GM21737 (cell line): ENCODE measurements around the gene NEDD4L.
"Not testable (repeated sequence)": the region's sequence is repeated elsewhere in the genome, so short reads cannot be mapped to it uniquely, and the experiment has no call there.

Experiments
- ATAC-seq: cut with Tn5 transposase; IDR thresholded peaks from one replicate; pipeline ENCODE4 v1.9.1; 2021; ENCODE audit warnings: mild to moderate bottlenecking, moderate library complexity; ENCODE audit not compliant: unreplicated experiment

NEDD4L gene

DNA sequence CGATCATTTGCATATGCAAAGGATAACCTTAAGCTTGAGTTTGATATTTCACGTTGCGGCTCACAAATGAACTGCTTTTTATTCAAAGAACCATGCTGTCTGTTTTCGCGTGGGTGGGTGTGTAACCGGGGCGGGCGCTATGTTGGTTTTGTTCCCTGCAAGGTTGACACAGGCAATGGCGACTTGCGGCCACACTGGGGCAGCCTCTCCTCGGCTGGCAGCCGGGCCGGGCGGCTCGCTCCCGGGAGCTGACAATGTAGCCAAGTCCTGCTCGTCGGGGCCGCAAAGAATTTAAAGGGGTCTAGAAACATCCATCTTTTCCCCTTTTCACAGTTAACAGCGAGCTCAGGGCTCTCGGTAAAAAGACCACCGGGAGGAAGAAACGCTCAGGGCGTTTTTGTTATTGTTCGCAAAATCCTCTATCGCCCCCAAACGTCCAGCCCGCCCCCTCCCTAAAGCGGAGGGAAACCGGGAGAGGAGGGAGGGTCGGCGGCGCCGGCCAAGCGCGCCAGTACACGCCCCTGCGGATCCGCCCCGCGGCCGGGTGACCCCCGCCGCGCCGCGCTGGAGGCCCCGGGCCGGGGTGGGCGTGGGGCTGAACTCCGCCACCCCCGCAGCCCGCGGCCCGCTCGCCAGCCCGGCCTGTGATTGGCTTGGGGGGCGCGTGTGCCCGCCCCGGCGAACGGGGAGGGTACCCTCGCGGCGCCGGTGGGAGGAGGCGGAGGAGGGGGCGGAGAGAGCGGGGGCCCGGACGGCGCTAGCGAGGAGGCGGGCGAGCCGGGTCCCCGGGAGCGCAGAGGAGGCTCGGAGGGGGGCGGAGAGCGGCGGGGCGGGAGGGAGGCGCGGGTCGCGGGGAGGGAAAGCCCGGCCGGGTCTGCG lies at the start of gene NEDD4L:
Gene NEDD4L (plus strand): TSS at position 736 of the 879 bp plus-strand sequence. CDS start 435 bp downstream, outside the sequence.
- ATAC-seq = peak; percentile 71

DNA sequence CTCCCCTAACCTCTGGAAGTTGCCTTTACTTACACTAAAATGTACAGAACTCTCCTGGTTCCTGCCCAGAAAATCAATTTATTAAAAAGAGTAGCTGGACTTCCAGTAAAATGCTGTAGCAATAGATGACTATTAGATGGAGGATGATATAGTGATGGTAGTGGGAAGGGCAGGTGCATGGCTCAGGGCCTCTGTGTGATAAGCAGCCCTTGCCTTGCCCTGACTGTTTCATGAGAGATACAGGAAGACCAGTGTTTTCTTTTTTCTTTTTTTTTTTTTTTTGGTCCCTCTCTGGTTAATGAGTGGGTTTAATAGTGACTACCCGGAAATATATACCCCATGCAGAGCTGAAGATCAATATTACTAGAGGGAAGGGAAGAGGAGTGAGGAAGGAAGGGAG lies 48.7 kb upstream of the NEDD4L start:
- no peak for ATAC-seq

DNA sequence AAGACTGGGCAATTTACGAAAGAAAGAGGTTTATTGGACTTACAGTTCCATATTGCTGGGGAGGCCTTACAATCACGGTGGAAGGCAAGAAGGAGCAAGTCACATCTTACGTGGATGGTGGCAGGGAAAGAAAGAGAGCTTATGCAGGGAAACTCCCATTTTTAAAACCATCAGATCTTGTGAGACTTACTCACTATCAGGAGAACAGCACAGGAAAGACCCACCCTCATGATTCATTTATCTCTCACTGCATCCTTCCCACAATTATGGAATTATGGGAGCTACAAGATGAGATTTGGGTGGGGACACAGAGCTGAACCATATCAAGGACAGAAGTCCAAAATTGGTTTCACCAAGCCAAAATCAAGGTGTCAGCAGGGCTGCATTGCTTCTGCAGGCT lies 47.1 kb upstream of the NEDD4L start:
- not testable (repeated sequence) for ATAC-seq

DNA sequence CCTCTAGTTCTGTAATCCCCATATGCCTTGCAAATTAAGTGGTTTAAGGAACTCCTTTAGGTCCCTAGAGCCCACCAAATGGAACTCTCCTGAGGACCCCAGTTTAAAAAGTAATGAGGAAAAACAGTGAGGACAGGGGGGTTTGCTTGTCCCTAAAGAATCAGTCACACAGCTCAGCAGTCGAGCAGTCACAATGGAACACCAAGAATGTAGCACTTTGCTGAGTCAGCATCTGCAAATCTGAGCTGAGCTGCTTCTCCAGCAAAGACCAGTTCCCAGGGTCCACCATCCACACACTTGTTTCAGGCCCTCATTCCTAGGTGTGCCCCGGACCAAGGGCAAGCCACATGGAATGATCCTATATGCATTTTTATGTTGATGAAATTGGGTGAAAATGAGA lies 46.2 kb upstream of the NEDD4L start:
- ATAC-seq = no peak

DNA sequence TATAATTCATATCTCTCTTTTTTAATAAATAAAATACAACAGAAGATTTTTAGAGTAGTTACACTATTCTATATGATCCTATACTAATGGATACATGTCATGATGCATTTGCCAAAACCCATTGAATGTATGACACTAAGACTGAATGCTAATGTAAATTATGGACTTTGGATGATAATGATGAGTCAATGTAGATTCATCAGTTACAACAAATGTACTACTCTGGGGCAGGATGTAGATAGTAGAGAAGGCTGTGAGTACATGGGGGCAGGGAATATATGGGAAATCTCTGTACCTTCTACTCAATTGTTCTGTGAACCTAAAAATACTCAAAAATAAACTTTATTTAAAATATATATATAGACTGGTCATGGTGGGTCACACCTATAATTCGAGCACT lies 45.6 kb upstream of the NEDD4L start:
- no peak for ATAC-seq

DNA sequence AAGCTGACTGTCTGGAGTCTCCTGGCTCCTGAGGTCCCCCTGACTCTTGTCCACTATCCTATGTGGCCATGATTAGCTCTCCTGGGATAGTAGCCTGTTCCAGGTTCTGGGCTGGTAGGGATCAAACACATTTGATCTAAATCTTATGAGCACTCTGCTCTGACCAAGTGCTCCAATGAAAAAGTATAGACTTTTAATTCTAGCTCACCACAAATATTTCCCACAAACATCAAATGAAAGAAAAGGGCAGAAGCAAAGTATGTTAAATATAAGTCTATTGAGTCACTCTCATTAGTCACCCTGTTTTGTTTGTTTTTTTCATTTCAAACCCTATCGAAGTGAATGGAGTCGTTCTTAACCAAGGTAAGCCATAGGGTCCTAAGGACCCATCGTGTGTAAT lies 39.7 kb upstream of the NEDD4L start:
- no peak for ATAC-seq

DNA sequence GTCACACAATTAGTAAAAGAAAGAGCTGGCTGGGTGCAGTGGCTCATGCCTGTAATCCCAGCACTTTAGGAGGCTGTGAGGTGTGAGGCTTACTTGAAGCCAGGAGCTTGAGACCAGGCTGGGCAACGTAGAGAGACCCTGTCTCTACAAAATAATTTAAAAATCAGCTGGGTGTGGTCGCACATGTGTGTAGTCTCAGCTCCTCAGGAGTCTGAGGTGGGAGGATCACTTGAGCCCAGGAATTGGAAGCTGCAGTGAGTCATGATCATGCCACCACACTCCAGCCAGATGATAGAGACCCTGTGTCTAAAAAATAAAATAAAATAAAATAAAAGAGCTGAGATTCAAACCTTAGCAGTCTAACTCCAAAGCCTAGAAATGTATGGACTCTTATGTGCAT lies 39.0 kb upstream of the NEDD4L start:
- ATAC-seq = no peak

DNA sequence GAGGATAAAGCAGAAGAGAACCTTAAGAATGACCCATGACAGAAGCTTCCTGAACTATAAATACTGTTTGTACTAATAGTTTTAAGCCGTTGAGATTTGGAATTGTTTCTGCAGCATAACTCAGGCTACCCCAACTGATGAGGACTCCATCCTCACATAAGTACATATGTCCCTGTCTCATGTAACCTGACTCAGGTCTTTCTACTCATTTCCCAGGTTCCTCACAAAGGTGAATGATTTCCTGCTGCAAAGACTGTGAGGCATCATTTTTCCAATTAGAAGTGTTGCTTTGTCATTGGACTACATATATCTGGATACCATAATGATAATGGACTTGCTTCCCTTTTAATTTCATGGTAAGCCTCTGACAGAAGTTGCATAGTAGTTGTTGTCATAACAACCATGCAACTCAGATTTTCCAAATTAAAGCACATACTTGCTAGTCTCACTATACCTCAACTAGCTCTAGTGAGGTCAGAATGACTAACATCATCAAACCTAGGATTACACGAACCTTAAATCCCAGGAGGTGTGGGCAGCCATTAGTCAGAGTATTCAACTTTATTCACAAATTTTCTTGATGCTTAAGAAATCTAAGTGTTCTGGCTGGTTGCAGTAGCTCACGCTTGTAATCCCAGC lies 38.0 kb upstream of the NEDD4L start:
- ATAC-seq = no peak

DNA sequence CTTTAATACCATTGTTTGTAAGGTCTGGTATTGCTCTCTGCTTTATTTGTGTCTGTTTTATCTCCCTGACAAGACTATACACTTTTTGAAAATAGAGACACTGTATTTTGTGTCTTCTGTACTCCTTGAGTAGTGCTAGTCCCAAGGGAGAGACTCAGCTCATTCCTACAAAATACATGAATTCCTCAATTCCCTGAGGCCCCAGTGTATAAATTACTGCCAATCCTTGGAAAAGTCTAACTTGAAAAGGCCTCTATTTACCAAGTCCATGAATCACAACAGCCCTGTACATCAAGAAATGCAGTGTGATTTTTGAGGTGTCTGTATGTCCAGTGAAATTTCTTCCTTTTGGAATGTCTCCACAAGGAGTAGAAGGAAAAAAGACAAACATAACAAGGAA lies 34.9 kb upstream of the NEDD4L start:
- no peak for ATAC-seq

DNA sequence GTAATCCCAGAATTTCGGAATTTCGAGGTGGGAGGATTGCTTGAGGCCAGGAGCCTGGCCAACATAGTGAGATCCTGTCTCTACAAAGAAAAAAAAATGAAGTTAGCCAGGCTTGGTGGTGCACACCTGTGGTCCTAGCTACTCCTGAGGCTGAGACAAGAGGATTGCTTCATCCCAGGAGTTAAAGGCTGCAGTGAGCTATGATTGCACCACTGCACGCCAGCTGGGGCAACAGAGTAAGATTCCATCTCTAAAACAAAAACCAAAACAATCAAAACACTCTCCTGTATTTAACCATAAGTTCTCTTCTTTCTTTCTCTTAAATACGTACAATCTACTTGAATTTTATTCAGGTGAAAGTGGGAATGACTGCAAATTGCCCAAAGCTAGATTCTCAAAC lies 33.8 kb upstream of the NEDD4L start:
- no peak for ATAC-seq

DNA sequence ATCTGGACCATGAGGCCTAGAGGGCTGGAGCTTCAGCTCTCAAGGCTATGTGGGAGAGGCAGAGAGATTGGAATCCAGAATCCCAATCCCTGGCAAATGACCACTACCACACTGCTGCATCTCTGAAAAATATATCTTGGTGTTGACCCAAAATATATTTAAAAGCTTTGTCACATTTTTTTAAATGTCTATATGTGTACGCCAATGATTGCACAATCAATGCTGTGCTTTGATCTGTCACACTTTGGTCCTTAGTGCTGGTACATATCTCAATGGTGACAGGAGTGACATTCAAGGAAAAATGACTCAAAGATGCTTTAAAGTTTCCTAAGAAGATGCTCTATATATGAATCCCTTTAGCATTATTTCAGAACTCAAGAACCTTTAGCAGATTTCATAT lies 31.7 kb upstream of the NEDD4L start:
- no peak for ATAC-seq

DNA sequence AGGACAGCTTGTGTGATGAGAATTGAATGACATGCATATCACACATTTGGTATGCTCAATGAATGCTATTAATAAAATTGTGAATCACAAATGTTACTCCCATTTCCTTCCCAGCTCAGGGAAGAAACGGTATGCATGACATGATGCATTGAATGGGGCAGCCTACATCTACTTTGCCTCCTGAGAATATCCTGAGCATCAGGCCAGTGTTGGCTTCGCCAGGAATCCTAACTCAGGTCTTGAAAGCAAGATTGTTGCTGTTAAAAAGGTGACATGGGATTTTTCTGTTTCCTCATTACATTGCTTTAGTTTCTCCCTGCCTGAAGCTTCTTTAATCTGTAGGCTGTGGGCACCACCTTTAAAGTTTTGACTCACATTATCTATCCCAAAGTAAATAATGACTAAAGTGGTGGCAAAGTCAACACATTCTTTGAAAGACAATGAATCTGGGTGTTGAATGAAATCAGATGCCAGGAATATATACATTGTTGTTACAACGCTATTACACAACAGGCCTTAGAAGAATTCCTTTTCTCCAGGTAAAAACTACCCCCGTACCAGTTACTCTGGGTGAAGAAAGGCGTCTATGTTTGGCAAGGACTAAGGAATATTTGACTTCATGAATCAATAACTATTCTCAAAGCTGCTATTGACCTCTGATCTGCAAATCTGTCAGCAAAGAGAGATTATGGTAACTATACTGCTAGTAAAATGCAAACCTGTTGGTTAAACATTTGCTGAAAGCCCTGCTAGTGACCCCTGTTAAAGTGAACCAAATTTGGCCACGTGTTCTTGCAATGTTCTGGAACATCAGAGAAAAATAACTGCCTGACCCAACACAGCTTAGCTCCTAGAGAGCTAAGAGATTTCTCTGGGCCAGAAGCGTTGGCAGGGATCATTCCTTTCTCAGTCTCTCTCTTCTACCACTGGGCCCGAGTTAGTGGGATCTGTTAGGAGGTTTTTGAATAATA lies 30.5 kb upstream of the NEDD4L start:
- no peak for ATAC-seq

DNA sequence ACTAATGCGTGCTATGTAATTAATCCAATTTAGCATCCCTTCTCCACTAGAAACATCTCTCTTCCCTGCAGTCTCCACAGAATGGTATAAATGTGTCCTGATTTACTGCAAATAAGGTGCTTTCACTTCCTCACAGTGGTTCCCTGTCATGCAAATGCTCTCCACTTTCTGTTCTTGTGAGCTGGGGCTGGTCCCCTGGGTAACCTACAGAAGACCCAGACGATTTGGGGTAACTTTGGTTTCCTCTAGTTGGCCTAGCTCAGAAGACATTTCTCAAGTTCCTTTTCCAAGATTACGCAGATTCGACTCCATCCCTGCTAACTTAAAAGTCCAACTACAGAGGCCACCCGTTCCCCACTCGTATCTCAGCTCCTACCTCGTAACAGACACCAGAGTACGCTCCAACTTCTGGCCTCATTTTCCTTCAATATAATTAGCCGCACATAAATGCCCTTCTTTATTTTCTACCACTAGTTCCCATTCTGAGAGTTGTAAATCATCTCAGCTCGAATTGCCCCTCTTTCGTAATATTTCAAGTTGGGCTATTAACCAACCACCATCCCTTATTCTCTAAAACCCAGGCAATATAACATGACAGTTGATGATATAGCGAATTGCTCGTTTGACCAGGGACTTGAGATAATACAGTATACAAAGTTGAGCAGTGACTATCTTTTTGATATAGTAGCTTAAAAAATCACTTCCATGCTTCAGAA lies 28.8 kb upstream of the NEDD4L start:
- peak; percentile 98 for ATAC-seq

DNA sequence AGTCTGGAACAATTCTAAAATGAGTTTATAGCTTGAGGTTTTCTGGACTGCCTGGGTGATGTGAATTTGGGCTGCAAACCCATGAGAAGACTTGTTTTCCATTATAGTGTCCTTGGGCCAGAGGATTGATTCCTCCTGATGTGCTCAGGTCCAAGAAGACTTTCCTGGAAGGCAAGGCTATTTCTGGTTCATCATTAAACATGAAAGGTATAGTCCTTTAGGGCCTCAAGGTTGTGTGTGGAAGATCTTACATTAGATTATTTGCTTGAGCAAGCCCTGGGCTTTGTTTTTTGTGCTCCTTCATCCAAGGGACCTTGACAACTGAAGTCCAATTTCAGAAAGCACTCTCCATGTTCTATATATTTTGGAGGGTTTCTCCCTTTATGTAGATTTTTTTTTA lies 26.8 kb upstream of the NEDD4L start:
- no peak for ATAC-seq

DNA sequence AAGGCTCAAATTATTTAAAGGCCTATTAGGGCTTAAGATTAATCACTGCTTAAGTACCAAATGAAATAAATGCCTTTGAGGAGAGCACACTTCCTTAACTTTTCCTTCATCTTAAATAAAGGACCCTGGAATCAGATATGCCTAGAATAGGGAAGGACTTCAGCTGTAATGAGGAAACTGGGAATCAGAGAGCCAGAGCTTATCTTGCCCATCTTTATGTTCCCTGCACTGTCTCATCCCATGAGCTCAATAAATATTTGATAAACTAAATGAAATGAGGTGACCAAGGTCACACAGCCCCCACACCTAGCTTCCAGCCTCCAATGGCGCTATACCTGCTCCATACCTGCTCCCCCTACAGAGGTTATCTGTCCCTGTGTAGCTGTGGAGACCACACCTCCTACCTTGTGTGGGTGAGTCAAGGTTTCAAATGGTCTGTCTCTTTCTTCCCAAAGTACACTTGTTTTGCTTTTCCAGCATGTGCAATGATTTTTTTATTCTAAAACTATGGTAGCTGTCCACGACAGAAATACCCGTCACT lies 23.4 kb upstream of the NEDD4L start:
- ATAC-seq = no peak

DNA sequence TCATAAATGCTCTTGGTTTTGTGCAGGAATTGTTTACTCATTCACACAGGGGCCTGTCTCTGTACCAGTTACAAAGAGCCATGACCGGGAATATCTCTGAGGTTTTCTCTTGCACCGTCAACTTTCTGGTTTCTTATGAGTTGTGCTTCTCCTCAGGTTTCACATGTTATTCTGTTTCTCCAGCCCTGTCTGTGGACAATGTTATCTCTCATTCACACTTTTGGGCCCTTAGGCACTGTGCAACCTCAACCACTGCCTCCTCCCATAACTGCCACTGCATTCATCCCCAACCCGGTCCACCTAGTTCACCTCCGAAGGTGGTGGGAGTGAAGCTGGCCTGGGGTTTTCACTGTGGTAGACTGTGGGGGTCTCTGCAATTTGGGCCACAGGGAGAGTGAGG lies 22.5 kb upstream of the NEDD4L start:
- ATAC-seq = no peak

DNA sequence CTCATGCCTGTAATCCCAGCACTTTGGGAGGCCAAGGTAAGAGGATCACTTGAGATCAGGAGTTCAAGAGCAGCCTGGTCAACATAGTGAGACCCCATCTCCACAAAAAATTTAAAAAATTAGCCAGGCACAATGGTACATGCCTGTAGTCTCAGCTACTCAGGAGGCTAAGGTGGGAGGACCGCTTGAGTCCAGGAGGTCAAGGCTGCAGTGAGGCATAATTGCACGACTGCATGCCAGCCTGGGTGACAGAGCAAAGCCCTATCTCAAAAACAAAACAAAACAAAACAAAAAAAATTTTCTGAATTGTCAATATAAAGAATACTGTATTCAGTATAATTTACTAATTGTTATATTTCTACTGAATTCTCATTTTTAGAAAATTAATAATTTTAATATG lies 20.9 kb upstream of the NEDD4L start:
- ATAC-seq = no peak

DNA sequence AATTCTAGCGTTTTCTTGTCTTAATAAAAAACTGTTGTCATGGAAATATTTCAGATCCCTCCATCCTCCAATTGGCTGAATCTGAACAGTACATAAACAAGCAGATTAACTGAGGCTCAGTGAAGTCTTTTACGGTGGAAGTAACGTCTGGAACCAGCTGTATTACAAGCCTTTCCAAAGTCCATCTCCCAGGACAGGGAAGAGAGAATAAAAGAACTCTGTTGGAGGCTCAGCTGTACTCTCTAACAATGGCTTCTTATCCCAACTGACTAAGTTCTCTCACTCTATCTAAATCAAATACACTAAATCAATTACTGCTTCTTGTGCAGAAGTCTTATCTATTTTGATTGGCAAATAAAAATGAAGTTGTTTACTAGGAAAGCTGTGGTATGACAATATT lies 19.9 kb upstream of the NEDD4L start:
- ATAC-seq = no peak

DNA sequence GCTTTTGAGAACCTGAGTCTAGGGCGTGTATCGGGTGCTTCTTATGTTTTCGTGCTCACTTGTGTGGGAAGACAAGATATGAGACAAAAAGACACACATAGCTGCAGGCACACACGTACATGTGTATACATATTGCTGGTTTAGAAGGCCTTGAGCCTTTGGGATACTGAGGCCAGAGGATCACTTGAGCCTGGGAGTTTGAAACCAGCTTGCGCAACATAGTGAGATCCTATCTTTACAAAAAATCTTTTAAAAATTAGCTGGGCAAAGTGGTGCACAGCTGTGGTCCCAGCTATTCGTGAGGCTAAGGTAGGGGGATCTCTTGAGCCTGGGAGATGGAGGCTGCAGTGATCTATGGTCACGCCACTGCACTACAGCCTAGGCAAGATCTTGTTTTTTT lies 18.8 kb upstream of the NEDD4L start:
- ATAC-seq = no peak

DNA sequence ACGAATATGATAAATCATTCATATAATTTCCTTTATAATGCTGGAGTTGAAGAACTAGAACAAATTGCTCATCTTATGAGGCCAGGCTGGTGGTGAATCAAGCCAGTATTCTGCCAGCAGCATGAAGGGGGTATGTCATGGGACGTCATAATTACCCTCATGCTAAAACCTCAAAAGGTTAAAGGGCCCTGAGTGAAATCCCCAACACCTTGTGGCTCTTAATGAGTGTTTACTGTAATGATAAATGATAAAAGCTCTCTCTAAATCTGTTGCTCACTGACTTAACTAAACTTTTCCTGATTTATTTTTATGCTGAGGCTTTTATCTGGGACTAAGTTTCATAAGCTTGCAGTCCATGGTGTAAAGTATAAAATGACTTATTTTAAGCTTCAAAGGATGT lies 18.3 kb upstream of the NEDD4L start:
- no peak for ATAC-seq
